ENCODE results near the gene ANP32D.
"Not testable (repeated sequence)": the region's sequence is repeated elsewhere in the genome, so short reads cannot be mapped to it uniquely, and the experiment has no call there.

The ANP32D gene

DNA sequence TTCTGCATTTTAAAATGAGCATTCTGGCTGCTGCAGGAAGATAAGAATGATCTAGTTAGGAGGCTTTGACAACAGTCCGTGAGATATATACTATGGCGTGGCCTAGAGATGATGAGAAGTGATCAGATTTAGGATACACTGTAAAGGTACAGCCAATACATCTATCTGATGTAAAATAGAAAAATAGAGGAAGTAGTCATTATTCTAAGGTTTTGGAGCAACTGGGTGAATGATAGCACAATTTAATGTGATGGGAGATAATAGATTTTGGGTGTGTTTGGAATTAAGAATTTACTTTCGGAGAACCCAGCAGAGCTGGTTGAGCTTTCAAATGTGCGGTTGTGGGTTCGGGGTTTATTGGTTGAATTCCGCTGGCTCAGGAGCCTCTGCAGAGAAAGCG, at the start of gene ANP32D:
Gene ANP32D (plus strand): TSS at position 301 of the 400 bp plus-strand sequence. CDS start 106 bp downstream, outside the sequence.
- DNase-seq: no peak

DNA sequence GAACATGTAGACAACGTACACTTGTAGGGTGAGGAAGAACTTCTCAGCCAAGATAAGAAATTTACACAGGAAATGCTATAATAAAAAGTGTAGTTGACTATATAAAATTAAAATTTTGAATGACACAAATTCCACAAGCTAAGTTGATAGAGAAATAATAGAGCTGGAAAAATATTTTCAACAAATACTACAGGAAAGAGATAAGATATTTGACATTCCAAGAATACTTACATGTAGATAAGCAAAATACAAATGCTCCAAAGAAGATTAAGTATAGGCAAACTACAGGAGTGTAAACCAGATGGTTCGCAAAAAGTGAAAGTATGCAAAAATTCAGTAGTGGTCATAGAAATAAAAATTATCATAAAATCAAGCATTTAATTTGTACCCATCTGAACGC, 49.2 kb upstream of the ANP32D start:
- no peak for DNase-seq

DNA sequence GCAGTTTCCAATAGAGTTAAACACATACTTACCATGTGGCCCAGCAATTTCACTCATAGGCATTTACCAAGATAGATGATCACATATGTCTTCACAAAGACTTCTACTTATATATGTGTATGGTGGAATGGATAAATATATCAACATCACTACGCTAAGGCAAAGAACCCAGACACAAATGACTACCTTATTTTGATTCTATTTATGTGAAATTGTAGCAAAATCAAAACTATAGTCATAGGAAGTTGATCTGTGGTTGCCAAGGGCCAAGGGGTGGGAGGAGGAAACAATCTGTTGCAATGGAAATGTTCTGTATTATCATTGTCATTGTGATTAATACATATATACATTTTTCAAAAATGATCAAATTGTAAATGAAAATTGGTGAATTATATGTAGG, 47.7 kb upstream of the ANP32D start:
- DNase-seq: no peak

DNA sequence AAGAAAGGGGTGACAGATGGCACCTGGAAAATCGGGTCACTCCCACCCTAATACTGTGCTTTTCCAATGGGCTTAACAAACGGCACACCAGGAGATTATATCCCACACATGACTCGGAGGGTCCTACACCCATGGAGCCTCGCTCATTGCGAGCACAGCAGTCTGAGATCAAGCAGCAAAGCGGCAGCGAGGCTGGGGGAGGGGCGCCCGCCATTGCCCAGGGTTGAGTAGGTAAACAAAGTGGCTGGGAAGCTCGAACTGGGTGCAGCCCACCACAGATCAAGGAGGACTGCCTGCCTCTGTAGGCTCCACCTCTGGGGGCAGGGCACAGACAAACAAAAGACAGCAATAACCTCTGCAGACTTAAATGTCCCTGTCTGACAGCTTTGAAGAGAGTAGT, 38.3 kb upstream of the ANP32D start:
- not testable (repeated sequence) for DNase-seq

DNA sequence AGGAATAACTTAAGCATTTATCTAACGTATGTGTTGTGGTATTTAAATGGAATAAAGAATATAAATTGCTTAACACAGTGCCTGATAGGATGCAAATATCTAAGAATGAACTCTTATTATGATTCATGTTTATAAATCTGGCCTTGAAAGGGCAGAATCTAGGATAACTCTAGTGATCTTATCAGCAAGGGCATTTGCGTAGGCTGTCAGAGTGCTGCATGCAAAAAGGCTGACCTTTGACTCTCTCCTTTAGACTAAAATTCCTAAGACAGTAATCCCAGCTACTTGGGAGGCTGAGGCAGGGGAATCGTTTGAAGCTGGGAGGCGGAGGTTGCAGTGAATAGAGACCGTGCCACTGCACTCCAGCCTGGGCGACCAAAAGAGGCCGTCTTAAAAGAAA, 31.3 kb upstream of the ANP32D start:
- DNase-seq: no peak

DNA sequence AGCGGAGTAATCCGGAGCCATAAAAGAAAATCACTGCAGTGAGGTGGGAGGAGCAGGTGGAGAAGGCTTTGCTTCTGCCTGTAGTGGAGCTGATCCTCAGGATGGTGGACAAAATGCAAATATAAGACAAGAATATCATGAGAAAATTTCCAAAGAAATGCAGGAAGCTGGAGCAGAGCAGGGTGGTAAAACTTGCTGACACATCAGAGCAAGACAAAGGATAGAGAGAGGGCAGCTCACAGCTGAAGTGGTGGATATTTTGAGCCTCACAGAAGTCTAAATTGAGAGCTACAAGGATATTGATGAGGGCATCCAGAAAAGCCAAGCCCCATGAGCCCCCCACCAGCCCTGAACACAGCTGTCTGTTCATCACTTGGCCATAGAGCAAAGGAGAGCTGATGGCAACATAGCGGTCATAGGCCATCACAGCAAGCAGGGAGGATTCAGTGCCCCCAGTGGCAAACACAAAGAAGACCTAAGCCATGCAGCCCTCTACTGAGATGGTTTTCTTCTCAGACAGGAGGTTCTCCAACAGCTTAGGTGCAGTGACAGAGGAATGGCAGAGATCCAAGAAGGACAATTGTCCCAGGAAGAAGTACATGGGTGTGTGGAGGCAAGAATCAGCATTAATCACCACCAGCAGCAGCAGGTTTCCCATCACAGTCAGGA, 30.0 kb upstream of the ANP32D start:
- DNase-seq: no peak

DNA sequence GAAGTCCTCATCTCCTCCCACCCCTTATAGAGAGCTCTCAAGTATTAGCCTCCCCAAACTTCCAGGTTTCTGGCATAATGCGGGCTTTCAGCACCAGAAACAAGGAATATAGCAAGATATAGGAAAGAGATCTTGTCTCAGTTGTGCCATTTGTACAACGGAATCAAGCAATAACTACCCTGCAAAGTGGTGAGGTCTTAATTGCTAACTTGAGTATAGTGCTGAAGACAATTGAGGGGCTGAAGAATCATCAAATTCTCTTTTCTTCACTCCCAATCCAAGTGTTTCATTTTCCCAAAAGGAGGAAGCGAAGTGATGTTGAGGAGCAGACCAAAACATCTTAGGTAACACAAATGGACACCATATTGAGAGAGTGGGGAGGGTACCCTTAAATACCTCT, 26.8 kb upstream of the ANP32D start:
- DNase-seq: no peak

DNA sequence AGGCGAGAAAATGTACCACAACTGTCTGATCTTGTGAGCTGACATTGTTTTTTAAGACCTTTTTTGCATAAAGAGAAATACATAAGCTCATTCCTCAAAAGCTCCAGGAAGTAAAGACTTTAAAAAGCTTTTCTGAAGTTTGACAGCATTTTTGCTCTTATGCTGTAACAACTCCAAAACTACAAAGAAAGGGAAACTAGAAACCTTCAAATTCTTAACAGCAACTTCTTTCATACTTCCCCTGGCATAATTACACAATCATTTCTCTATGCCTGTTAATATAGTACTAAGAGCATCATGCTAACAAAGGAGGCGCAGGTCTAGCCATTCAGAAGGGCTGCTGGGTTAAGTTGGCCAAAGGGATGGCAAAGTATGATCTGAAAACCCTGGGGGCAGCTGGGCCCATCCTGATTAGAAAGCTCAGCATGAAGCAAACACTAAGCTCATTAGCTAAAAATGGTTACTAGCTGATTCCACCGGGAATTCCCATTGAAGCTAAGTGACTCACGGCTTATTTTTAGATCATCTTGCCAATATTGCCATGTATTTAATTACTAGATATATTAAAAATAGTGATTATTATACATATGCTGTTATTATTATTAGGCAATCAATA, 26.1 kb upstream of the ANP32D start:
- DNase-seq: no peak

DNA sequence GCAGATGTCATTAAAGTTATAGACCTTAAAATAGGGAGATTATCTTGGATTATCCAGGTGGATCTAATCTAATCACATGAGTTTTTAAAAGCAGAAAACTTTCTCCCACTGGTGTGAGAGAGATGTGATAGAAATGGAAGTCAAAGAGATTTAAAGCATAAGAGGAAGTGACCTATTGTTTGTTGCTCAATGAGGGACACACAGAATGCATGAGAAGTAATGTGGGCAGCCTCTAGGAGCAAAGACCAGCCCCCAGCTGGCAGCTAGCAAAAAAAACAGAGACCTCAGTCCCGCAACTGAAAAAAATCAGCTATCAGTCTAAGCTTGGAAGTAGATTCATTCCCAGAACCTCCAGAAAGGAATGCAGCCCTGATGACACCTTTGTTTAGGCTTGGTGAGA, 24.6 kb upstream of the ANP32D start:
- DNase-seq: no peak

DNA sequence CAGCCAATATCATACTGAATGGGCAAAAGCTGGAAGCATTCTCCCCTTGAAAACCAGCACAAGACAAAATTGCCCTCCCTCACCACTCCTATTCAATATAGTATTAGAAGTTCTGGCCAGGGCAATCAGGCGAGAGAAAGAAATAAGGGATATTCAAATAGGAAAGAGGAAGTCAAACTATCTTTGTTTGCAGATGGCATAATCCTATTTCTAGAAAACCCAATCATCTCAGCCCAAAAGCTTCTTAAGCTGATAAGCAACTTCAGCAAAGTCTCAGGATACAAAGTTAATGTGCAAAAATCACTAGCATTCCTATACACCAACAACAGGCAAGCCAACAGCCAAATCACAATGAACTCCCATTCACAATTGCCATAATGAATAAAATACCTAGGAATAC, 21.0 kb upstream of the ANP32D start:
- no peak for DNase-seq

DNA sequence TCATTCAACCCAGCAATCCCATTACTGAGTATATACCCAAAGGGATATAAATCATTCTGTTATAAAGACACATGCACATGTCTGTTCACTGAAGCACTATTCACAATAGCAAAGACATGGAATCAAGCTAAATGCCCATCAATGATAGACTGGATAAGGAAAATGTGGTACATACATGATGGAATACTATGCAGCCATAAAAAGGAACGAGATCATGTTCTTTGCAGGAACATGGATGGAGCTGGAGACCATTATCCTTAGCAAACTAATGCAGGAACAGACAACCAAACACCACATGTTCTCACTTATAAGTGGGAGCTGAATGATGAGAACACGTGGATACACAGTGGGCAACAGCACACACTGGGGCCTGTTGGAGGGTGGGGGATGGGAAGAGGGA, 19.4 kb upstream of the ANP32D start:
- DNase-seq: not testable (repeated sequence)

DNA sequence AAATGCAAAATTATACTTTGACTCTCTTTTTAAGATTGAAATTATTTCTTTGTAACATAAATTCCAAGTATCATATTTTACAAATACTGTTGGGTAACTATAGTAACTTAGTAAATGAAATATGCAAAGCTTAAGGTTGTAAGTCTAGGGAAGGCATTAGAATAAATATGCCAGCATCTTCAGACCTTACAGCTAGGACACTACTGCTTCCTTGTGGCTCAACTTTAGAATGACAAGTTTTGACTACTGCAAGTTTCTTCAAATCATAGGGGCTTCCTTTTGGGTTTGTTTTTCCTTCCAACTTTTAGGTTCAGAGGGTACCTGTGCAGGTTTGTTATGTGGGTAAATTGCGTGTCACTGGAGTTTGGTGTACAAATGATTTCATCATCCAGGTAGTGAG, 17.7 kb upstream of the ANP32D start:
- no peak for DNase-seq

DNA sequence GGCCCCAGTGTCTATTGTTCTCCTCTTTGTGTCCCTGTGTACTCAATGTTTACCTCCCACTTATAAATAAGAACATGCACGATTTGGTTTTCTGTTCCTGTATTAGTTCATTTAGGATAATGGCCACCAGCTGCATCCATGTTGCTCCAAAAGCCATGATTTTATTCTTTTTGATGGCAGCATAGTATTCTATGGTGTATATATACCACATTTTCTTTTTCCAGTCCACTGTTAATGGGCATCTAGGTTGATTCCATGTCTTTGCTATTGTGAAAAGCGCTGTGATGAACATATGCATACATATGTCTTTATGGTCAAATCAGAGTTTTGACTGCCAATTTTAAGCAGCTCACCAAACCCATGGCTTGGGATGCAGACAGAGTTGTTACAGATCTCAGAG, 17.2 kb upstream of the ANP32D start:
- no peak for DNase-seq

DNA sequence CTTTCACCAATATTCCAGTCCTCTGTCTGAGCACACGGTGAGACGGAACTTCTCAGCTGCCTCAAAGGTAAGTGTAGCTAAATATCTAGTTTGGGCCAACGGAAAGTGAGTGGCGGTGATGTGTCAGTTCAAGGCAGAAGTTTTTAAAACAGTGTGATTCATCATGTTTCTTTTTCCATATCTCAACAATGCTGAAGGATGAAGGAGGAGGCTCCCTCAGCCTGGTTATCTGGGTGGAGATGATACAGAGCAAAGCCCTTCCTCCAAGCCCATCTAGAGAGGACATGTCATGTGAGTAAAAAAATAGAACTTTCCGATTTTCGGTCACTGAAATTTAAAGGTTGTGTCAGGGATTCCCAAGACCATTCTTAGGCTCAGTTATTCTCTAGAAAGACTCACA, 13.1 kb upstream of the ANP32D start:
- no peak for DNase-seq

DNA sequence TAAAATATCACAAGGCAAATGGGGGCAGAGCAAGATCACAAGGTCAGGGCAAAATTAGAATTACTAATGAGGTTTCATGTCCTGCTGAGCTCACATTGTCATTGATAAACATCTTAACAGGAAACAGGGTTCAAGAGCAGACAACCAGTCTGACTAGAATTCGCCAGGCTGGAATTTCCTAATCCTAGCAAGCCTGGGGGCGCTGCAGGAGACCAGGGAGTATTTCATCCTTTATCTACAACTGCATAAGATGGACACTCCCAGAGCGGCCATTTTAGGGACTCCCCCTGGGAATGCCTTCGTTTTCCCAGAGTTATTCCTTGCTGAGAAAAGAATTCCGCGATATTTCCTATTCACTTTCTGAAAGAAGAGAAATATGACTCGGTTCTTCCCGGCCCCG, 3.3 kb upstream of the ANP32D start:
- DNase-seq: not testable (repeated sequence)

DNA sequence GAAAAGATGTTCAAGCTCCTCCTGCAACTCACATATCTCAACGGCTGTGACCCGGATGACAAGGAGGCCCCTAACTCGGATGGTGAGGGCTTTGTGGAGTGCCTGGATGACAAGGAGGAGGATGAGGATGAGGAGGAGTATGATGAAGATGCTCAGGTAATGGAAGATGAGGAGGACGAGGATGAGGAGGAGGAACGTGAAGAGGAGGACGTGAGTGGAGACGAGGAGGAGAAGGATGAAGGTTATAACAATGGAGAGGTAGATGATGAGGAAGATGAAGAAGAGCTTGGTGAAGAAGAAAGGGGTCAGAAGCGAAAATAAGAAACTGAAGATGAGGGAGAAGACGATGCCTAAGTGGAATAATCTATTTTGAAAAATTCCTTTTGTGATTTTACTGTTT, 702 bp downstream of the ANP32D start:
- DNase-seq: no peak

DNA sequence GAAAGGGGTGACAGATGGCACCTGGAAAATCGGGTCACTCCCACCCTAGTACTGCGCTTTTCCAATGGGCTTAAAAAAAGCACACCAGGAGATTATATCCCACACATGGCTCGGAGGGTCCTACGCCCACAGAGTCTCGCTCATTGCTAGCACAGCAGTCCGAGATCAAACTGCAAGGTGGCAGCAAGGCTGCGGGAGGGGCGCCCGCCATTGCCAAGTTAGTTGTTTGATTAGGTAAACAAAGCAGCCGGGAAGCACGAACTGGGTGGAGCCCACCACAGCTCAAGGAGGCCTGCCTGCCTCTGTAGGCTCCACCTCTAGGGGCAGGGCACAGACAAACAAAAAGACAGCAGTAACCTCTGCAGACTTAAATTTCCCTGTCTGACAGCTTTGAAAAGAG, 2.1 kb downstream of the ANP32D start:
- DNase-seq: not testable (repeated sequence)

DNA sequence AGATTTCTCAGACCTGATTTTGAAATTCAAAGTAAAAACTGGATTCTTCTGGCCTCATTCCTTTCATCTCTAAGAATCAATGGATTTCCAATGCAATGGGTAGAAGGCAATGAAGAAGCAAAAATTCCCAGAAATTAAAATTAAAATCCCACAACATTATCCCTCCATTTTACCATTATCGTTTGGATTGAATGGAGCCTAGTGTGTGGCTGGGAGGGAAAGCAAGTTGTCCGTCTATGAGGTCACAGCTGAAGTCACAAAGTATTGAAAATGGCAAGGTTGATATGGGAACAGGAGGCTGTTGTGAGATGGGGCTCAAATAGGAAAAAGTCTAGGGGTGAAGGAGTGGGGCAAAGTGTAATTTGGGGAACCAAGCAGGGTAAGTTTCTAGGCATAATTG, 9.8 kb downstream of the ANP32D start, which contains the start of gene C12orf54:
Gene C12orf54 (plus strand): TSS at position 301 of the 400 bp plus-strand sequence. CDS start 799 bp downstream, outside the sequence.
- DNase-seq: no peak

DNA sequence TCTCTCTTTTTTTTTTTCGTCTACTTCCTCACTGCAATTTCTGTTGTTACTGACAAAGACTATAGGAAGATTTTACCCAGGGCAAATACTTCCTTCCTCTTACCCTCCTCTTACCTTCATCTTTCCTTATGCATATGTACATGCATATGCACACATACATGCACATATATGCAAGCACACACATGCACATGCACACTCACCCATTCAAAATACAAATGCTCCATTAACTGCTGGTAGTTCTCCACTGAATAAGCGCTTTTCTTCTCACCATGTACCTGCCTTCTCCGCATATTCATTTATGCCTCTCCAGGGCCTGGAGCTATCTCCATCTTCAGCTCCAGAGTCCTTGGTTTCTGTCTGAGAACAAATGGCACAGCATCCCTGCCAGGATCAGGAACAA, 10.6 kb downstream of the ANP32D start:
- no peak for DNase-seq

DNA sequence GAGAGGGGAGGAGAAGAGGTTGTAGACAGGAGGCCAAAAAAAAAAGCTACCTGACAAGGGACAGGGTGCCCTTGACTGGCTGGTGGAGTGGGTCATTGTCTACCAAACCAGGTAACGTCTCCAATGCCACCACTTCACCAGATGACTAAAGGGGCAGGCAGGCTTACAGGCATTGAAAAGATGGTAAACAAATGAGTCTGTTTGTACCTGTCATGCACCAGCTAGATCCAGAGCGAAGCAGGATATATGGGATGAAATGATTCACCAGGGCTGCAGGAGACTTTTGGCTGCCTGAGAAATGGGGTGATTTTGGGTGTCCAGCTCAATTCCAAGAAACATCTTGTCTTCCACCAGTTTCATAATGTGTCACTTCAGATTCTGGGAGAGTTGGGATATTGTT, 13.9 kb downstream of the ANP32D start:
- DNase-seq: no peak

DNA sequence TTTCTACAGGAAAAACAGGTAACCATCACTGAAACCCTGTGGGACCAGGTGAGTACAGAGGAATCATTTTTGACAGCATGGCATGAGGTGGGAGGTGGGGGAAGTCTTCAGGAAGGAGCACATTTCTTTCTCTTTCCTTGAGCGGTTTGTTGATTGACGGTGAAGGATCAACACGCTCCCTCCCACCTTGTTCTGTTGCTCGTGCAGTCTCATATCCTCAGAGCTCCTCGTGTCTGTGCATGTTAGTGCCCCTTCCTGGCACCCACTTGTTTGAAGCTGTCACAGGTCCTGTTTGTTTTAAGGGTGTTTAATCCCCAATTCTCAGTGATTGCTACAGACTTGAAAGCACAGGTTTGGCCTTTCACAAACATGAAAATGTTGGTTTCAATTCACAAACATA, 14.3 kb downstream of the ANP32D start:
- DNase-seq: no peak

DNA sequence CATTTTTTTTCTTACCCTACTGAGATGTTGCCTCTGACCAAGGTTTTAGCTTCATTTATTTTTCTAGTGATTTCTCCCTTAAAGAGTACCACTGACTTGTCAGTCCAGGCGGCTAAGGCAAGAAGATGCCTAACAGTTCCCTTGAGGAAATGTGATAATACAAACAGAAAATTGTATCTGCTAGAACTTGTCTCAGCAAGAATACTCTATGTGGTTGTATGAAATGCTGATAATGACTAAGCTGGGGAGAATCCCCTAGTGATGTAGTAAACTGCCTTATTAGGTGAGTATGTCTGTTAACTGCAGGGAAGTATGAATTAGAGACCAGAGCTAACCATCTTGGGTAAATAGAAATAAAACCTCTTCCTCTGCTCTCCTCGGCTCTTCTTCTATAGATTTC, 16.7 kb downstream of the ANP32D start:
- no peak for DNase-seq

DNA sequence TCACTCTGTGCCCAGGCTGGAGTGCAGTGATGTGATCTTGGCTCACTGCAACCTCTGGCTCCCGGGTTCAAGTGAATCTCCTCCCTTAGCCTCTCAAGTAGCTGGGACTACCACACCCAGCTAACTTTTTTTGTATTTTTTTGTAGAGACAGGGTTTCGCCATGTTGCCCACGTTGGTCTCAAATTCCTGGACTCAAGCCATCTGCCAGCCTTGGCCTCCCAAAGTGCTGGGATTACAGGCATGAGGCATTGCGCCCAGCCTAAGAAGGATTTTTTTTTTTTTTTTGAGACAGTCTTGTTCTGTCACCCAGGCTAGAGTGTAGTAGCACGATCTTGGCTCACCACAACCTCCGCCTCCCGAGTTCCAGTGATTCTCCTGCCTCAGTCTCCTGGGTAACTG, 17.1 kb downstream of the ANP32D start:
- not testable (repeated sequence) for DNase-seq

DNA sequence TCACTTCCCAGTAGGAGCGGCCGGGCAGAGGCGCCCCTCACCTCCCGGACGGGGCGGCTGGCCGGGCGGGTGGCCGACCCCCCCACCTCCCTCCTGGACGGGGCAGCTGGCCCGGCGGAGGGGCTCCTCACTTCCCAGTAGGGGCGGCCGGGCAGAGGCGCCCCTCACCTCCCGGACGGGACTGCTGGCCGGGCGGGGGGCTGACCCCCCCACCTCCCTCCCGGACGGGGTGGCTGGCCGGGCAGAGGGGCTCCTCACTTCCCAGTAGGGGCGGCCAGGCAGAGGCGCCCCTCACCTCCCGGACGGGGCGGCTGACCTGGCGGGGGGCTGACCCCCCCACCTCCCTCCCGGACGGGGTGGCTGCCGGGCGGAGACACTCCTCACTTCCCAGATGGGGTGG, 27.9 kb downstream of the ANP32D start:
- not testable (repeated sequence) for DNase-seq

DNA sequence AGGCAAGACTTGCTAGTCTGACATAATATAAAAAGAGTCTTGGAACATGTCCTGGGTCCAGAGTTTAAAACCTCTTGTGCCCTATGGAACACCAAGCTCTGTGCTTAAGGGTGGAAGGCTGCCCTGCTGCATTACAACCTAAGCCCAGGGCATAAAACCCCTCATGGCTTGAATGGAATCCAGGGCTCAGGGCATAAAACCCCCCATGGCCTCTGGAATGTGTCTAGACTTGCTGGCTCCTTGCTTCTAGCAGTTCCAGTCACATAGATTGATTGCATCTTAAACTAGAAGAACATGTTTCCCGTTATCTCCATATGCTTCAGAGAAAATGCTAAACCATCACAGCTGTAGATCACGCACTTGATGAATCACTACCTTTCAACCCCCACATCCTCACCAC, 34.5 kb downstream of the ANP32D start:
- DNase-seq: not testable (repeated sequence)

All from activated naive CD4-positive, alpha-beta T cell (primary cell).